HEK293 (cell line): Measurements from ENCODE around the gene DNAJC30.

Experiments
- CTCF ChIA-PET: fragments of 350-600 bp; formaldehyde crosslinking; extraction: SDS; loops from one replicate; lab custom pipeline; 2021; ENCODE audit warnings: antibody characterized with exemption; lab: Yijun Ruan, JAX
- POLR2A ChIA-PET: fragments of 300-600 bp; formaldehyde crosslinking; extraction: SDS; loops from one replicate; lab custom pipeline; 2020; ENCODE audit warnings: antibody characterized with exemption, inconsistent platforms; lab: Yijun Ruan, JAX
- H3K27ac ChIP-seq: fragments of 200-500 bp; sonication (Bioruptor generic); 2 replicates; pipeline ENCODE4 v1.5.1; 2014; ENCODE audit warnings: low read depth, low read length, control low read depth, inconsistent platforms; ENCODE audit errors: extremely low read depth
- H3K36me3 ChIP-seq, 2 experiments: fragments of 200-500 bp in 1 of 2; sonication (Bioruptor generic) in 1 of 2; 1 replicate in 1 of 2; 2 replicates in 1 of 2; pipeline ENCODE4 v1.5.1; 2014 to 2017; ENCODE audit warnings: inconsistent platforms in 2 of 2, low read length in 2 of 2; ENCODE audit not compliant: control insufficient read depth in 2 of 2, insufficient read depth in 1 of 2
- H3K4me1 ChIP-seq: fragments of 200-500 bp; sonication (Bioruptor generic); 2 replicates; pipeline ENCODE4 v1.5.1; 2014; ENCODE audit warnings: mild to moderate bottlenecking, low read length, inconsistent platforms; ENCODE audit not compliant: control insufficient read depth, insufficient read depth
- H3K4me3 ChIP-seq: 2 replicates; pipeline ENCODE4 v1.5.1; 2011; ENCODE audit warnings: low read depth, mild to moderate bottlenecking, control low read depth, low read length, moderate library complexity
- H3K9me3 ChIP-seq: fragments of 200-500 bp; sonication (Bioruptor generic); 2 replicates; pipeline ENCODE4 v1.5.1; 2014; ENCODE audit warnings: low read depth, low read length, inconsistent platforms; ENCODE audit not compliant: control insufficient read depth, insufficient read depth
- GLIS1 ChIP-seq: fragments of 450-650 bp; formaldehyde crosslinking; IDR thresholded peaks from 2 replicates; pipeline ENCODE4 v1.5.1; 2016; ENCODE audit warnings: missing biosample characterization, missing genetic modification characterization
- GLIS2 ChIP-seq: fragments of 450-650 bp; formaldehyde crosslinking; IDR thresholded peaks from 2 replicates; pipeline ENCODE4 v1.5.1; 2016; ENCODE audit warnings: missing biosample characterization, missing genetic modification characterization
- OSR2 ChIP-seq: fragments of 450-650 bp; formaldehyde crosslinking; IDR thresholded peaks from 2 replicates; pipeline ENCODE4 v1.5.1; 2016; ENCODE audit warnings: missing biosample characterization, missing genetic modification characterization
- SP2 ChIP-seq: fragments of 450-650 bp; formaldehyde crosslinking; IDR thresholded peaks from 2 replicates; pipeline ENCODE4 v1.5.1; 2016; ENCODE audit warnings: missing biosample characterization, missing genetic modification characterization
- ZBTB48 ChIP-seq: fragments of 450-650 bp; formaldehyde crosslinking; IDR thresholded peaks from 2 replicates; pipeline ENCODE4 v1.5.1; 2016; ENCODE audit warnings: missing biosample characterization, missing genetic modification characterization
- ZEB2 ChIP-seq: fragments of 450-650 bp; formaldehyde crosslinking; IDR thresholded peaks from 2 replicates; pipeline ENCODE4 v1.5.1; 2016; ENCODE audit warnings: missing biosample characterization, missing genetic modification characterization
- ZIC2 ChIP-seq: fragments of 450-650 bp; formaldehyde crosslinking; IDR thresholded peaks from 2 replicates; pipeline ENCODE4 v1.5.1; 2016; ENCODE audit warnings: missing biosample characterization, missing genetic modification characterization
- ZNF366 ChIP-seq: fragments of 450-650 bp; formaldehyde crosslinking; conservative IDR thresholded peaks from 2 replicates; pipeline ENCODE4 v1.5.1; 2016; ENCODE audit warnings: missing biosample characterization, missing genetic modification characterization
- ZNF560 ChIP-seq: fragments of 450-650 bp; formaldehyde crosslinking; IDR thresholded peaks from 2 replicates; pipeline ENCODE4 v1.5.1; 2017; ENCODE audit warnings: missing biosample characterization, missing genetic modification characterization, borderline replicate concordance
- ZNF600 ChIP-seq: fragments of 450-650 bp; formaldehyde crosslinking; IDR thresholded peaks from 2 replicates; pipeline ENCODE4 v1.5.1; 2016; ENCODE audit warnings: missing biosample characterization, missing genetic modification characterization
- ZNF629 ChIP-seq: fragments of 450-650 bp; formaldehyde crosslinking; IDR thresholded peaks from 2 replicates; pipeline ENCODE4 v1.5.1; 2017; ENCODE audit warnings: missing biosample characterization, missing genetic modification characterization
- ZXDB ChIP-seq: fragments of 450-650 bp; formaldehyde crosslinking; IDR thresholded peaks from 2 replicates; pipeline ENCODE4 v1.5.1; 2016; ENCODE audit warnings: missing biosample characterization, missing genetic modification characterization
- TF ChIP-seq, protein P1 (sequence below): fragments of 450-650 bp; formaldehyde crosslinking; IDR thresholded peaks from 2 replicates; pipeline ENCODE4 v1.5.1; 2016; ENCODE audit warnings: missing biosample characterization, missing genetic modification characterization
- TF ChIP-seq, protein P2 (sequence below): fragments of 450-650 bp; formaldehyde crosslinking; IDR thresholded peaks from 2 replicates; pipeline ENCODE4 v1.5.1; 2017; ENCODE audit warnings: missing biosample characterization, missing genetic modification characterization
- TF ChIP-seq, protein P3 (sequence below): fragments of 450-650 bp; formaldehyde crosslinking; IDR thresholded peaks from 2 replicates; pipeline ENCODE4 v1.5.1; 2016; ENCODE audit warnings: missing biosample characterization, missing genetic modification characterization
- TF ChIP-seq, protein P4 (sequence below): IDR thresholded peaks from 2 replicates; pipeline ENCODE4 v1.6.1; 2011; ENCODE audit warnings: mild to moderate bottlenecking, low read depth, low read length, borderline replicate concordance
- TF ChIP-seq, protein P5 (sequence below): fragments of 450-650 bp; formaldehyde crosslinking; IDR thresholded peaks from 2 replicates; pipeline ENCODE4 v1.5.1; 2017; ENCODE audit warnings: missing biosample characterization, missing genetic modification characterization

Gene DNAJC30

DNA sequence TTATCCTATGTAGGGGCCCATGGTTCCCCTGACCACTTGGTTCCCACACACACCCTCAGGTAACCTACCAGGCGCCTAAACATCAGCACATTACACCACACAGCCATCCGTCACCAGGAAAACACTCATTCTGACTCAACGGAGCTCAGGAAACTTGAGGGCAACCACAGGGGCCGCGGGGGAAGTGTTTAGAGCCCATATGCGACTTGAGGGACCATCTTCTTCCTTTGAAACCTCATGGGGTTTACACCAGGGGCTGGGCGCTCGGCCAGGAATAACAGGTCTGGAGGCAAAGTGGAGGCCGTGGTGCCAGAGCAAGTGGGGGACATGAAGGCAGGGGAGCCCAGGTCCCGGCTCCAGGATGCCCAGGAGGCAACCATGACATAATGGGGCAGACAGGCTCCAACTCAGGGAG is 34.7 kb upstream of the DNAJC30 start:
- Histone ChIP-seq H3K36me3 (no peaks in the 10 kb centered on the region; a peak in 1 of 3 replicates), H3K4me3 (no peak overlapping the region), H3K4me1 (peaks cover 18% of the 10 kb centered on the region), H3K27ac (no peak overlapping the region), H3K9me3 (no peaks in the 10 kb centered on the region)
- ChIA-PET CTCF (interaction anchor here (0.8 to 1.2 kb wide), 4 partner anchors 17 to 137 kb away, joined by 3 to 6 read pairs (median 4); no protein-coding TSS in a partner anchor), POLR2A (no interaction called here)
- TF ChIP-seq ZNF560 (no peak), ZNF600 (tag by site-specific recombination) (peak; percentile 79), ZNF366 (tag by site-specific recombination) (0 out of 2 replicates have a peak, but pooled peaks have one; percentile 12), ZBTB48 (tag by site-specific recombination) (no peak), GLIS2 (peak; percentile 57; the same call in 1 of the 2 replicates), ZEB2 (tag by site-specific recombination) (peak; percentile 20; the same call in 1 of the 2 replicates), OSR2 (tag by site-specific recombination) (0 out of 2 replicates have a peak, but pooled peaks have one; percentile 20), SP2 (no peak), ZIC2 (peak; percentile 79), ZNF629 (peak; percentile 13; the same call in 1 of the 2 replicates), ZXDB (tag by site-specific recombination) (peak; percentile 76), GLIS1 (tag by site-specific recombination) (peak; percentile 99)
- TF ChIP-seq, protein P1, sequence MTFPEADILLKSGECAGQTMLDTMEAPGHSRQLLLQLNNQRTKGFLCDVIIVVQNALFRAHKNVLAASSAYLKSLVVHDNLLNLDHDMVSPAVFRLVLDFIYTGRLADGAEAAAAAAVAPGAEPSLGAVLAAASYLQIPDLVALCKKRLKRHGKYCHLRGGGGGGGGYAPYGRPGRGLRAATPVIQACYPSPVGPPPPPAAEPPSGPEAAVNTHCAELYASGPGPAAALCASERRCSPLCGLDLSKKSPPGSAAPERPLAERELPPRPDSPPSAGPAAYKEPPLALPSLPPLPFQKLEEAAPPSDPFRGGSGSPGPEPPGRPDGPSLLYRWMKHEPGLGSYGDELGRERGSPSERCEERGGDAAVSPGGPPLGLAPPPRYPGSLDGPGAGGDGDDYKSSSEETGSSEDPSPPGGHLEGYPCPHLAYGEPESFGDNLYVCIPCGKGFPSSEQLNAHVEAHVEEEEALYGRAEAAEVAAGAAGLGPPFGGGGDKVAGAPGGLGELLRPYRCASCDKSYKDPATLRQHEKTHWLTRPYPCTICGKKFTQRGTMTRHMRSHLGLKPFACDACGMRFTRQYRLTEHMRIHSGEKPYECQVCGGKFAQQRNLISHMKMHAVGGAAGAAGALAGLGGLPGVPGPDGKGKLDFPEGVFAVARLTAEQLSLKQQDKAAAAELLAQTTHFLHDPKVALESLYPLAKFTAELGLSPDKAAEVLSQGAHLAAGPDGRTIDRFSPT = peak; percentile 30; the same call in 1 of the 2 replicates
- TF ChIP-seq, protein P2, sequence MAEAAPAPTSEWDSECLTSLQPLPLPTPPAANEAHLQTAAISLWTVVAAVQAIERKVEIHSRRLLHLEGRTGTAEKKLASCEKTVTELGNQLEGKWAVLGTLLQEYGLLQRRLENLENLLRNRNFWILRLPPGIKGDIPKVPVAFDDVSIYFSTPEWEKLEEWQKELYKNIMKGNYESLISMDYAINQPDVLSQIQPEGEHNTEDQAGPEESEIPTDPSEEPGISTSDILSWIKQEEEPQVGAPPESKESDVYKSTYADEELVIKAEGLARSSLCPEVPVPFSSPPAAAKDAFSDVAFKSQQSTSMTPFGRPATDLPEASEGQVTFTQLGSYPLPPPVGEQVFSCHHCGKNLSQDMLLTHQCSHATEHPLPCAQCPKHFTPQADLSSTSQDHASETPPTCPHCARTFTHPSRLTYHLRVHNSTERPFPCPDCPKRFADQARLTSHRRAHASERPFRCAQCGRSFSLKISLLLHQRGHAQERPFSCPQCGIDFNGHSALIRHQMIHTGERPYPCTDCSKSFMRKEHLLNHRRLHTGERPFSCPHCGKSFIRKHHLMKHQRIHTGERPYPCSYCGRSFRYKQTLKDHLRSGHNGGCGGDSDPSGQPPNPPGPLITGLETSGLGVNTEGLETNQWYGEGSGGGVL (tag by site-specific recombination) = peak; percentile 43; the same call in 1 of the 2 replicates
- TF ChIP-seq, protein P3, sequence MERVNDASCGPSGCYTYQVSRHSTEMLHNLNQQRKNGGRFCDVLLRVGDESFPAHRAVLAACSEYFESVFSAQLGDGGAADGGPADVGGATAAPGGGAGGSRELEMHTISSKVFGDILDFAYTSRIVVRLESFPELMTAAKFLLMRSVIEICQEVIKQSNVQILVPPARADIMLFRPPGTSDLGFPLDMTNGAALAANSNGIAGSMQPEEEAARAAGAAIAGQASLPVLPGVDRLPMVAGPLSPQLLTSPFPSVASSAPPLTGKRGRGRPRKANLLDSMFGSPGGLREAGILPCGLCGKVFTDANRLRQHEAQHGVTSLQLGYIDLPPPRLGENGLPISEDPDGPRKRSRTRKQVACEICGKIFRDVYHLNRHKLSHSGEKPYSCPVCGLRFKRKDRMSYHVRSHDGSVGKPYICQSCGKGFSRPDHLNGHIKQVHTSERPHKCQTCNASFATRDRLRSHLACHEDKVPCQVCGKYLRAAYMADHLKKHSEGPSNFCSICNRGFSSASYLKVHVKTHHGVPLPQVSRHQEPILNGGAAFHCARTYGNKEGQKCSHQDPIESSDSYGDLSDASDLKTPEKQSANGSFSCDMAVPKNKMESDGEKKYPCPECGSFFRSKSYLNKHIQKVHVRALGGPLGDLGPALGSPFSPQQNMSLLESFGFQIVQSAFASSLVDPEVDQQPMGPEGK = peak; percentile 47; the same call in 1 of the 2 replicates
- TF ChIP-seq, protein P4, sequence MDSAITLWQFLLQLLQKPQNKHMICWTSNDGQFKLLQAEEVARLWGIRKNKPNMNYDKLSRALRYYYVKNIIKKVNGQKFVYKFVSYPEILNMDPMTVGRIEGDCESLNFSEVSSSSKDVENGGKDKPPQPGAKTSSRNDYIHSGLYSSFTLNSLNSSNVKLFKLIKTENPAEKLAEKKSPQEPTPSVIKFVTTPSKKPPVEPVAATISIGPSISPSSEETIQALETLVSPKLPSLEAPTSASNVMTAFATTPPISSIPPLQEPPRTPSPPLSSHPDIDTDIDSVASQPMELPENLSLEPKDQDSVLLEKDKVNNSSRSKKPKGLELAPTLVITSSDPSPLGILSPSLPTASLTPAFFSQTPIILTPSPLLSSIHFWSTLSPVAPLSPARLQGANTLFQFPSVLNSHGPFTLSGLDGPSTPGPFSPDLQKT = no peak
- TF ChIP-seq, protein P5, sequence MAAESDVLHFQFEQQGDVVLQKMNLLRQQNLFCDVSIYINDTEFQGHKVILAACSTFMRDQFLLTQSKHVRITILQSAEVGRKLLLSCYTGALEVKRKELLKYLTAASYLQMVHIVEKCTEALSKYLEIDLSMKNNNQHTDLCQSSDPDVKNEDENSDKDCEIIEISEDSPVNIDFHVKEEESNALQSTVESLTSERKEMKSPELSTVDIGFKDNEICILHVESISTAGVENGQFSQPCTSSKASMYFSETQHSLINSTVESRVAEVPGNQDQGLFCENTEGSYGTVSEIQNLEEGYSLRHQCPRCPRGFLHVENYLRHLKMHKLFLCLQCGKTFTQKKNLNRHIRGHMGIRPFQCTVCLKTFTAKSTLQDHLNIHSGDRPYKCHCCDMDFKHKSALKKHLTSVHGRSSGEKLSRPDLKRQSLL (tag by site-specific recombination) = peak; percentile 80
